ENCODE results near the gene PPTC7. TPM values are rescaled to one million over a fixed set of nuclear protein-coding genes. Genes with fewer than 3 reads are reported as not detected.
"Not testable (repeated sequence)": the region's sequence is repeated elsewhere in the genome, so short reads cannot be mapped to it uniquely, and the experiment has no call there.

PPTC7 gene
- total RNA-seq, 4 donors from 2014 or later: 3.6 to 34.1 (median 21.1) TPM

DNA sequence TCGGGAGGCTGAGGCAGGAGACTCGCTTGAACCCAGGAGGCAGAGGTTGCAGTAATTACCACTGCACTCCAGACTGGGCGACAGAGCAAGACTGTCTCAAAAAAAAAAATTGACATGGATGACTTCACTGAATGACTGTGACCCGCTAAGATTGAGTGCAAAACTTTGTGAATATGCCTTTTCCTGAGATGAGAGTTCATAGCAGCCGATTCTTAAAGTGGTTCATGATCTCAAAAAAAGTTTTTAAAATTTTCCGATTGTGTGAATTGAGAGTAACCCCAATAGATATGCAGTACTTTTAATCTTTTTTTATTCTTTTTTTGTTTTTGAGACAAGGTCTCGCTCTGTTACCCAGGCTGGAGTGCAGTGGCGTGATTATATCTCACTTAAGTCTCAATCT lies 32.1 kb upstream of the PPTC7 start:
- Histone ChIP-seq H3K27me3 (no peaks in the 10 kb centered on the region), H3K4me1 (no peaks in the 10 kb centered on the region), H3K27ac (no peak overlapping the region), H3K9me3 (no peaks in the 10 kb centered on the region), H3K36me3 (no peaks in the 10 kb centered on the region), H3K4me3 (no peak overlapping the region)
- intact Hi-C loops (cut with DNase I; ENCODE audit: low total_unique reads): no loop called here
- TF ChIP-seq, protein P1, sequence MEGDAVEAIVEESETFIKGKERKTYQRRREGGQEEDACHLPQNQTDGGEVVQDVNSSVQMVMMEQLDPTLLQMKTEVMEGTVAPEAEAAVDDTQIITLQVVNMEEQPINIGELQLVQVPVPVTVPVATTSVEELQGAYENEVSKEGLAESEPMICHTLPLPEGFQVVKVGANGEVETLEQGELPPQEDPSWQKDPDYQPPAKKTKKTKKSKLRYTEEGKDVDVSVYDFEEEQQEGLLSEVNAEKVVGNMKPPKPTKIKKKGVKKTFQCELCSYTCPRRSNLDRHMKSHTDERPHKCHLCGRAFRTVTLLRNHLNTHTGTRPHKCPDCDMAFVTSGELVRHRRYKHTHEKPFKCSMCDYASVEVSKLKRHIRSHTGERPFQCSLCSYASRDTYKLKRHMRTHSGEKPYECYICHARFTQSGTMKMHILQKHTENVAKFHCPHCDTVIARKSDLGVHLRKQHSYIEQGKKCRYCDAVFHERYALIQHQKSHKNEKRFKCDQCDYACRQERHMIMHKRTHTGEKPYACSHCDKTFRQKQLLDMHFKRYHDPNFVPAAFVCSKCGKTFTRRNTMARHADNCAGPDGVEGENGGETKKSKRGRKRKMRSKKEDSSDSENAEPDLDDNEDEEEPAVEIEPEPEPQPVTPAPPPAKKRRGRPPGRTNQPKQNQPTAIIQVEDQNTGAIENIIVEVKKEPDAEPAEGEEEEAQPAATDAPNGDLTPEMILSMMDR (IDR thresholded peaks at IDR 0.05): no peak
- TF ChIP-seq POLR2A (IDR thresholded peaks at IDR 0.05): no peak
- DNase-seq: no peak

DNA sequence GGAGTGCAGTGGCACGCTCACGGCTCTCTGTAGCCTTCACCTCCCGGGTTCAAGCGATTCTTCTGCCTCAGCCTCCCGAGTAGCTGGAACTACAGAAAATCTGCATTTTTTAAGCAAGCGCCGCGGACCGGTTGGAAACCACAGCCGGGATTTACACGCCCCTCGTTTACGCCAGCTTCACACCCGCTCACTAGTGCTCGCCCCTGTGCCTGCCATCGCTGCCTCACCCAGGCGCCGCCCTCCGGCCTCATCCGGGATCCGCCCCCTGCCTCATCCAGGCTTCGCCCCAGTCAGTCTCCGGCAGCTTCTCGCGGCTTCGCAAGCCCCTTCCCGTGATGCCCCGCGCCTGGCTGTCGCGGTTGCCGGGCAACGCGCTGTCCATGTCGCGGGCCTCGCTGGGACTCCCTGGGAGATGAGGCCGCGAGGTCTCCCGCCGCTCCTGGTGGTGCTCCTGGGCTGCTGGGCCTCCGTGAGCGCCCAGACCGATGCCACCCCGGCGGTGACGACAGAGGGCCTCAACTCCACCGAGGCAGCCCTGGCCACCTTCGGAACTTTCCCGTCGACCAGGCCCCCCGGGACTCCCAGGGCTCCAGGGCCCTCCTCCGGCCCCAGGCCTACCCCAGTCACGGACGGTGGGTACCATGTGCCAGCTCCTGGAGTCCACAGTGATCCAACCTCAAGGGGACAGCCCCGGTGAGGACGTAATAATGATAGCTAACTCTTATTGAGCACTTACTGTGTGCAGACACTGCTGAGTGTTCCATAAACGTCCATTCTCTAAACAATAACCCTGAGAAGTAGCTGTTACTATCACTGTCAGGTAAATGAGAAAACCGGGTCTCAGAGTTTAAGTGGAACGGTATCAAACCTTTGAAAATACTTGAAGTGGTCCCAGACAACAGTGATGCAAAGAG lies 30.9 kb upstream of the PPTC7 start, which contains the start of gene TCTN1:
Gene TCTN1, plus strand, starts transcription at position 359 of the 914 bp plus-strand sequence. Its CDS starts 54 bp downstream, at position 413.
- Histone ChIP-seq H3K9me3 (no peaks in the 10 kb centered on the region), H3K4me3 (peak within 1 kb of the TSS; percentile 86 to 98), H3K27ac (peak within 1 kb of the TSS; percentile 82 to 85), H3K4me1 (no peaks in the 10 kb centered on the region), H3K36me3 (no peaks in the 10 kb centered on the region), H3K27me3 (no peaks in the 10 kb centered on the region)
- intact Hi-C loops (cut with DNase I; ENCODE audit: low total_unique reads): no loop called here
- TF ChIP-seq, protein P1 (IDR thresholded peaks at IDR 0.05): peak in 3 of 4 experiments; percentile 21 to 36 (median 24)
- peak; percentile 51 to 83 for TF ChIP-seq POLR2A (IDR thresholded peaks at IDR 0.05)
- peak; percentile 95 to 96 for DNase-seq

DNA sequence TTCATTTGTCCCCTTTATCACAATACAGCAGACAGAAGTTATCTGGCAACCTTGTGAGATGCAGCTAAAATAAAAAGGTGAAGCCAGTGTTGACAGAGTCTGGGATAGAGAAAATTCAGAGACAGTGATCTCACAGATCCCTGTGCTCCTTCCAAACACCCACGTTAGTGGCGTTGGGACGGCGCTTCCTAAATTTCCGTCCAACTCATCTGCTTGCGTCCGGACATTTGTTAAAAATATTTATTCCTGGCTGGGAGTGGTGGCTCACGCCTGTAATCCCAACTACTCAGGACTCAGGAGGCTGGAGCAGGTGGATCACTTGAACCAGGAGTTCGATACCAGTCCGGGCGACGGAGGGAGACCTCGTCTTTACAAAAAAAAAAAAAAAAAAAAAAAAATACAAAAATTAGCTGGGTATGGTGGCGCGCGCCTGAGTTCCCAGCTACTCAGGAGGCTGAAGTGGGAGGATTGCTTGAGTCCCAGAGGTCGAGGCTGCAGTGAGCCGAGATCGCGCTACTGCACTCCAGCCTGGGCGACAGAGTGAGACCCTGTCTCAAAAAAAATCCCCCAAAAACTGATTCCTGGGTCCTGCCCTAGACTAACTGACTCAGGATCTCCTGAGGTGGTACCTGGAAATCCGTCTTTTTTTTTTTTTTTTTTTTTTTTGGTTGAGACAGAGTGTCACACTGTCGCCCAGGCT lies 30.1 kb upstream of the PPTC7 start:
- no peaks in the 10 kb centered on the region for H3K27me3 ChIP-seq
- TF ChIP-seq, protein P1 (IDR thresholded peaks at IDR 0.05): no peak
- no peak for TF ChIP-seq POLR2A (IDR thresholded peaks at IDR 0.05)
- H3K4me1 ChIP-seq: no peaks in the 10 kb centered on the region
- H3K9me3 ChIP-seq: no peaks in the 10 kb centered on the region
- H3K27ac ChIP-seq: peak overlapping the region; percentile 82 to 85
- no peaks in the 10 kb centered on the region for H3K36me3 ChIP-seq
- DNase-seq: peak in 1 of 2 donors; percentile 29
- H3K4me3 ChIP-seq: peak overlapping the region; percentile 86 to 98
- intact Hi-C loops (cut with DNase I; ENCODE audit: low total_unique reads): no loop called here

DNA sequence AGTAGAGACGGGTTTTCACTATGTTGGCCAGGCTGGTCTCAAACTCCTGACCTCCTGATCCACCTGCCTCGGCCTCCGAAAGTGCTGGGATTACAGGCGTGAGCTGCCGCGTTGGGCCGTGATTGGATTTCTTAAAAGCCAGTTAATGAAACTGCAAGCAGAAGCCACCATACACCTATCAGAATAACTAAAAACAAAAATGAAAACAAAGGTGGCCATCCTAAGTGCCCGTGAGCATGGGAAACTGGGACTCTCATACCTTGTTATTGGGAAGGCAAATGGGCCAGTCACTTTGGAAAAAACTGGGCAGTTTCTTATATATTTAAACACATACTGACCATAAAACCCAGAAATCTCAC lies 23.1 kb upstream of the PPTC7 start:
- Histone ChIP-seq H3K36me3 (no peaks in the 10 kb centered on the region), H3K4me1 (no peaks in the 10 kb centered on the region), H3K4me3 (peak overlapping the region in 1 of 2 donors; percentile 22), H3K27ac (no peak overlapping the region), H3K9me3 (no peaks in the 10 kb centered on the region), H3K27me3 (no peaks in the 10 kb centered on the region)
- DNase-seq: no peak
- no peak for TF ChIP-seq POLR2A (IDR thresholded peaks at IDR 0.05)
- intact Hi-C loops (cut with DNase I; ENCODE audit: low total_unique reads): no loop called here

DNA sequence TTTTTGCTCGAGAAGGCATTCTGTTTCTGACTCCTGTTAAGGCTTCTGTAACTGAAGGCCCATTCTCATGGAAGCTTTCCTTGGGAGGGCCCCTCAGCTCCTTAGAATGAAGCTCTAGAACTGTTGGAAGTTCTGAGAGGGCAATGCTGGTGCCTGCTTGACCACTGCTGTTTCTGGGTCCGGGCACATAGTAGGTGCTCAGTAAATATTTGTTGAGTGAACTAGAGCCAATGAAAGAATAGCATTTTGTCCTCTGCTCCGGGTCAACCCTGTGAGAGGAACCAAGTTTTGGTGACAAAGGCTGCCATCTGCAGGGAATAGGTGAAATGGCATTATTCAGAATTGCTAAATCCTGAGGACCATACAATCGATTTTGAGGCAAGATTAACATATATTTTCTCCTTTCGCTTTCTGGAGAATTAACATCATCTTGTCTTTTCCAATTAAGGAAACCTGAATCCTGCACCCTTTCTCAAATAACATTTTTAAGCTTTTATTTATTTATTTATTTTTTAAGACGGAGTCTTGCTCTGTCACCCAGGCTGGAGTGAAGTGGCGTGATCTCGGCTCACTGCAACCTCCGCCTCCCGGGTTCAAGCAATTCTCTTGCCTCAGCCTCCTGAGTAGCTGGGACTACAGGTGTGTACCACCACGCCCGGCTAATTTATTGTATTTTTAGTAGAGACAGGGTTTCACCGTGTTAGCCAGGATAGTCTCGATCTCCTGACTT lies 19.1 kb upstream of the PPTC7 start:
- intact Hi-C loops (cut with DNase I; ENCODE audit: low total_unique reads): loop anchor here (5.0 kb wide), 1 partner anchor 90 kb away; no protein-coding TSS in a partner anchor
- H3K4me1 ChIP-seq, H3K36me3 ChIP-seq, H3K4me3 ChIP-seq, H3K9me3 ChIP-seq, DNase-seq, H3K27ac ChIP-seq, H3K27me3 ChIP-seq: not testable (repeated sequence)
- TF ChIP-seq, protein P1 (IDR thresholded peaks at IDR 0.05): peak; percentile 65 to 81 (median 72)

Data from uterus (tissue), 4 donors.